ENCODE measurements around the gene RALGDS.

The RALGDS gene

GRCh38 chr9:133131506-133131905 lies 10.5 kb upstream of the RALGDS start:
- CTCF ChIA-PET, result interaction anchor here (3.6 kb wide), 1 partner anchor 13 kb away, joined by 16 read pairs; no protein-coding TSS in a partner anchor
- TF ChIP-seq L3MBTL2 (conservative IDR thresholded peaks at IDR 0.05), result no peak
- no peak for TF ChIP-seq ARNT (IDR thresholded peaks at IDR 0.05)
- TF ChIP-seq BHLHE40 (IDR thresholded peaks at IDR 0.05; ENCODE audit: borderline replicate concordance), result no peak
- no peak for TF ChIP-seq FOXA1 (IDR thresholded peaks at IDR 0.05)
- TF ChIP-seq ZNF384 (IDR thresholded peaks at IDR 0.05), result no peak
- TF ChIP-seq SUZ12 (IDR thresholded peaks at IDR 0.05), result no peak
- TF ChIP-seq NFRKB (IDR thresholded peaks at IDR 0.05), result no peak
- no peak for TF ChIP-seq TARDBP (IDR thresholded peaks at IDR 0.05)
- TF ChIP-seq FOXK2 (IDR thresholded peaks at IDR 0.05), result no peak
- TF ChIP-seq PKNOX1 (IDR thresholded peaks at IDR 0.05), result no peak
- TF ChIP-seq SP1 (IDR thresholded peaks at IDR 0.05), result no peak
- TF ChIP-seq ELF4 (IDR thresholded peaks at IDR 0.05), result no peak
- TF ChIP-seq FOXM1 (IDR thresholded peaks at IDR 0.05; ENCODE audit: borderline replicate concordance), result no peak
- no peak for TF ChIP-seq CTBP1 (IDR thresholded peaks at IDR 0.05; ENCODE audit: borderline replicate concordance)
- no peak for TF ChIP-seq HDGF (IDR thresholded peaks at IDR 0.05; ENCODE audit: borderline replicate concordance)
- TF ChIP-seq LEF1 (IDR thresholded peaks at IDR 0.05; ENCODE audit: borderline replicate concordance), result no peak
- POLR2A ChIA-PET, result no interaction called here
- DNase-seq (ENCODE audit: extremely low spot score), result no peak

- no peak for DNase-seq (ENCODE audit: extremely low spot score)
- ChIA-PET CTCF (interaction anchor here (3.6 kb wide), 1 partner anchor 13 kb away, joined by 16 read pairs; no protein-coding TSS in a partner anchor), POLR2A (no interaction called here)
- TF ChIP-seq L3MBTL2 (conservative IDR thresholded peaks at IDR 0.05) (no peak), BHLHE40 (IDR thresholded peaks at IDR 0.05; ENCODE audit: borderline replicate concordance) (no peak), LEF1 (IDR thresholded peaks at IDR 0.05; ENCODE audit: borderline replicate concordance) (no peak)
Observed at GRCh38 chr9:133130685-133131244, 9.7 kb upstream of the RALGDS start.

GRCh38 chr9:133129001-133129795 lies 8.2 kb upstream of the RALGDS start:
- POLR2A ChIA-PET, result no interaction called here
- CTCF ChIA-PET, result no interaction called here
- DNase-seq (ENCODE audit: extremely low spot score), result no peak
- no peak for TF ChIP-seq FOXM1 (IDR thresholded peaks at IDR 0.05; ENCODE audit: borderline replicate concordance)
- no peak for TF ChIP-seq LEF1 (IDR thresholded peaks at IDR 0.05; ENCODE audit: borderline replicate concordance)
- TF ChIP-seq NFRKB (IDR thresholded peaks at IDR 0.05), result no peak
- no peak for TF ChIP-seq HDGF (IDR thresholded peaks at IDR 0.05; ENCODE audit: borderline replicate concordance)
- no peak for TF ChIP-seq BHLHE40 (IDR thresholded peaks at IDR 0.05; ENCODE audit: borderline replicate concordance)
- TF ChIP-seq SUZ12 (IDR thresholded peaks at IDR 0.05), result no peak
- TF ChIP-seq ARNT (IDR thresholded peaks at IDR 0.05), result no peak
- TF ChIP-seq PKNOX1 (IDR thresholded peaks at IDR 0.05), result no peak
- no peak for TF ChIP-seq FOXA1 (IDR thresholded peaks at IDR 0.05)
- TF ChIP-seq ZNF384 (IDR thresholded peaks at IDR 0.05), result no peak

GRCh38 chr9:133128152-133128551 lies 7.1 kb upstream of the RALGDS start:
- TF ChIP-seq FOXK2 (IDR thresholded peaks at IDR 0.05) (no peak), HDGF (IDR thresholded peaks at IDR 0.05; ENCODE audit: borderline replicate concordance) (no peak), ELF4 (IDR thresholded peaks at IDR 0.05) (no peak), NFRKB (IDR thresholded peaks at IDR 0.05) (no peak), SUZ12 (IDR thresholded peaks at IDR 0.05) (no peak), CTBP1 (IDR thresholded peaks at IDR 0.05; ENCODE audit: borderline replicate concordance) (no peak), FOXA1 (IDR thresholded peaks at IDR 0.05) (no peak), SP1 (IDR thresholded peaks at IDR 0.05) (no peak), LEF1 (IDR thresholded peaks at IDR 0.05; ENCODE audit: borderline replicate concordance) (no peak), L3MBTL2 (conservative IDR thresholded peaks at IDR 0.05) (no peak), ZNF384 (IDR thresholded peaks at IDR 0.05) (no peak), FOXM1 (IDR thresholded peaks at IDR 0.05; ENCODE audit: borderline replicate concordance) (no peak), TARDBP (IDR thresholded peaks at IDR 0.05) (no peak)
- CTCF ChIA-PET, result no interaction called here
- no peak for DNase-seq (ENCODE audit: extremely low spot score)
- POLR2A ChIA-PET, result no interaction called here

GRCh38 chr9:133127340-133127981 lies 6.4 kb upstream of the RALGDS start:
- ChIA-PET POLR2A (no interaction called here), CTCF (no interaction called here)
- no peak for TF ChIP-seq FOXA1 (IDR thresholded peaks at IDR 0.05)
- TF ChIP-seq ELF4 (IDR thresholded peaks at IDR 0.05), result no peak
- TF ChIP-seq ARNT (IDR thresholded peaks at IDR 0.05), result no peak
- no peak for TF ChIP-seq TARDBP (IDR thresholded peaks at IDR 0.05)
- no peak for TF ChIP-seq FOXM1 (IDR thresholded peaks at IDR 0.05; ENCODE audit: borderline replicate concordance)
- no peak for TF ChIP-seq NFRKB (IDR thresholded peaks at IDR 0.05)
- no peak for DNase-seq (ENCODE audit: extremely low spot score)

GRCh38 chr9:133126697-133127339 lies 5.8 kb upstream of the RALGDS start:
- TF ChIP-seq FOXA1 (IDR thresholded peaks at IDR 0.05) (no peak), ZNF384 (IDR thresholded peaks at IDR 0.05) (no peak), FOXM1 (IDR thresholded peaks at IDR 0.05; ENCODE audit: borderline replicate concordance) (no peak), NFRKB (IDR thresholded peaks at IDR 0.05) (no peak), ELF4 (IDR thresholded peaks at IDR 0.05) (no peak), SUZ12 (IDR thresholded peaks at IDR 0.05) (no peak), SP1 (IDR thresholded peaks at IDR 0.05) (no peak)
- no peak for DNase-seq (ENCODE audit: extremely low spot score)
- CTCF ChIA-PET, result interaction anchor here (1.1 kb wide), 1 partner anchor 18 kb away, joined by 3 read pairs; no protein-coding TSS in a partner anchor
- POLR2A ChIA-PET, result no interaction called here

All from HEK293T (cell line).